ENCODE data around the gene GCSAM.
A peak's percentile ranks its signal among the peaks of the same experiment; 100 is the strongest.

GCSAM gene, protein sequence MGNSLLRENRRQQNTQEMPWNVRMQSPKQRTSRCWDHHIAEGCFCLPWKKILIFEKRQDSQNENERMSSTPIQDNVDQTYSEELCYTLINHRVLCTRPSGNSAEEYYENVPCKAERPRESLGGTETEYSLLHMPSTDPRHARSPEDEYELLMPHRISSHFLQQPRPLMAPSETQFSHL

DNA sequence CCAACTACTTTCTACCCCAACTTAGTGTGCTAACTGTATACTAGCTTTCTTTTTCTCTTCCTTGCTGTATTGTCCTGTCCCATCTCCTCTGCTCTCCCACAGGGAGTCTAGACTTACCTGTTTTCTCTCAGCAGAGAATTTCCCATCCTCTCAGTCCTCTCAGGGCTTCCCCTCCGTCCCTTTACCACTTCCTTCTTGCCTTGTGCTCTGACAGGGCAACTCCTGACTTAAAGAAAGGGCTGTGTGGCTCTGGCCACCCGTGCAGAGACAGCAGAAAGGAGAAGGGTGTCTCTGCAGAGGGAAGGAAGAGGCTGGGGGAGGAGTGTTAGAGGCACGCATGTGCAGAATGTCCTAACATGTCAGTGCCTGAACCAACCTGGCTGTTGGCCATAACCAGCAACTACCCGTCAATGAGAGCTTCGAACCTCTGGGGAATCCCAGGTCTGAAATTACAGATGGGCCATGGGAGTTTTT is at the start of gene GCSAM:
GCSAM (minus strand) TSS at position 274 of the 474 bp plus-strand sequence; CDS start at position 146, 128 bp downstream.
- peak; percentile 42 for DNase-seq

DNA sequence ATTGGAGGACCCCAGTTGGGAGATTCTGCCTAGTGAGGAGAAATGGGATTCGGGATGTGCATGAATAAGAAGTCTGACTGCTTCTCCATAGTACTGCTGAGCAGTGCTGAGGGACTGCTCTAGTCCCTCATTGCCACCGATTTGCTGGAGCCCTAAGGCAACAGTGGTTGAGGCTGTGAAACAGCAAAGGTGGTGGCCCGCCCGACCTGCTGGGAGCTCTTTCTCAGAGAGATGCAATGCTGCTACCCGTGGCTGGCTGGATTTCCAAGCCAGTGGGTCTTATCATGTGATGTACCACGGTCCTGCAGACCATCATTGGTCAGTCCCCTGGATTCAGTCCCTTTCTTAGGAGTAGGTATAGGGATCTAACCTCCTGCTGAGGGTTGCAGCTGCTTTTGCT is 42.6 kb upstream of the GCSAM start:
- DNase-seq = no peak

DNA sequence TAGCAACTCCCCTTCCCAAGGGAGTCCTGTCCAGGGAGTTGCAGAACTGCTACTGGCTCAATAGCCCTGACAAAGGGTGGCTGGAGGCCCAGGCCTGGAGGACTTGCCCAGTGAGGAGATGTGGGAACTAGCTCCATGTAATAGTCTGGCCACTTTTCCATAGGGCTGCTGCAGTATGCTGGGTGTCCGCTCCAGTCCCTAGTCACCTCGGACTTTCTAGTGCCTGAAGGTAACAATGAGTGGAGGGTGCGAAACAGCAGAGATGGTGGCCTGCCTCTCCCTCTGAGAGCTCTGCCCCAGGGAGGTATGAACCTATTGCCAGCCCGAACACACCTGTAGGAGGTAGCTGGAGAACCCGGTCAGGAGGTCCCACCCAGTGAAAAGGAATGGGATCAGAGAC is 42.0 kb upstream of the GCSAM start:
- DNase-seq = no peak

DNA sequence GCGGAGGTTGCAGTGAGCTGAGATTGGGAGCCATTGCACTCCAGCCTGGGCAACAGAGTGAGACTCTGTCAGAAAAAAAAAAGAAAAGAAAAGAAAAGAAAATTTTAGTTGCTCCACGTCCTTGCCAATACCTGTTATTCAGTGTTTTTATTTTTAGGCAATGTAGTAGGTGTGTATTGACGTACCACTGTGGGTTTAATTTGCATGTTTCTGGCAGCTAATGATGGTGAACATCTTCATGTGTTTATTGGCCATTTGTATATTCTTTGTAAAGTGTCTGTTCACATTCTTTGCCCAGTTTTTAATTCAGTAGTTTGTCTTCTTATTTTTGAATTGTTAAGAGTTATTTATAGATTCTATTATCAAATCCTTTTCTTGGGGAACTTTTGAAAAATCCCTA is 38.1 kb upstream of the GCSAM start:
- DNase-seq = no peak

DNA sequence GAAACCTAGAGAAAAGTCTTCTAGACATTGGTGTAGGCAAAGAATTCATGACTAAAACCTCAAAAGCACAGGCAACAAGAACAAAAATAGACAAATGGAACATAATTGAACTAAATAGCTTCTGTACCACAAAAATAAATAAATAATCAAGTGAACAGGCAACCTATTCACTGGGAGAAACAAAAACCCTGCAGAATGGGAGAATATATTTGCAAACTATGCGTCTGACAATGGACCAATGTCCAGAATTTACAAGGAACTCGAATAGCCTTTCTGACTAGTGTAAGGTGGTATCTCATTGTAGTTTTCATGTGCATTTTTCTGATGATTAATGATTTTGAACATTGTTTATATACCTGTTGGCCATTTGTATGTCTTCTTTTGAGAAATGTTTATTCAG is 37.0 kb upstream of the GCSAM start:
- DNase-seq = no peak

DNA sequence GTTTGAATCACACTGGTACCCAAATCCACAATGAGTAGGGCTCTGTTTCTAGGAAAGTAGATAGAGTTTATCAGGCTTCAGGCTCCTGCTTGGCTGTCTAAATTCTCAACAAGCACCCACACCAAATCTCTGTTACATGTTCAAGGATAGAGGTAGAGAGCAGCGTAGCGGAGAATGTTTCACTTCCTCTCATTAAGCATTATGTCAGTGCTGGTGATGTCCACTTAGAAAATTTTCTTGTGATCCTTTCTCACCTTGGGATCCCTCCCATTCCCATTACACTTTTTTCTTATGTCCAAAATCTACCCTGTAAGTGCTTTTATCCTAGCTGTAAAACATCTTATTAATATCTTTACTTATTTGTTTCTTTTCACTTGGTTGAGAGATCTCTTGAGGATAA is 34.7 kb upstream of the GCSAM start:
- no peak for DNase-seq

DNA sequence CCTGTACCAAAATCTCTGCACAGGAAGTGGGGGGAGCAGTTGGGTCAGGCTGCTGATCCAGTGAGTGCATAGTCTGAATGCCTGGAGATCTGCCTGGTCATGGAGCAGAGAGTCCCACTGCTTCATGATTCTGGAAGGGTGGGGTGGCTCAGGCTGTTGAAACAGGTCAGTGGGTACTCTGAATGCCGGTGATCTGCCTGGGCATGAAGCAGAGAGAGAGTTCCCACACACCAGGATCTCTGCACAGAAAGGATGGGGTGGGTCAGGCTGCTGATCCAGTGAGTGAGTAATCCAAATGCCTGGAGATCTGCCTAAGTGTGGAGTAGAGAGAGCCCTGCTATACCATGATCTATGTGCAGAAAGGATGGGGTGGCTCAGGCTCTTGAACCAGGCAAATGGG is 16.1 kb upstream of the GCSAM start:
- DNase-seq = no peak

DNA sequence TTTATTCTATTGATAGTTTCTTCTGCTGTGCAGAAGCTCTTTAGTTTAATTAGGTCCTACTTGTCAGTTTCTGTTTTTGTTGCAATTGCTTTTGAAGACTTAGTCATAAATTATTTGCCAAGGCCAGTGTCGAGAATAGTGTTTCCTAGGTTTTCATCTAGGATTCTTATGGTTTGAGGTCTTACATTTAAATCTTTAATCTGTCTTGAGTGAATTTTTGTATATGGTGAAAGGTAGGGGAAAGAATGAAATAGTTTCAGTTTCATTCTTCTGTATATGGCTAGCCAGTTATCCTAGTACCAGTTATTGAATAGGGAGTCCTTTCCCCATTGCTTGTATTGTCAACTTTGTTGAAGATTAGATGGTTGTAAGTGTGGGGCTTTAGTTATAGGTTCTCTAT is 10.6 kb upstream of the GCSAM start:
- no peak for DNase-seq

DNA sequence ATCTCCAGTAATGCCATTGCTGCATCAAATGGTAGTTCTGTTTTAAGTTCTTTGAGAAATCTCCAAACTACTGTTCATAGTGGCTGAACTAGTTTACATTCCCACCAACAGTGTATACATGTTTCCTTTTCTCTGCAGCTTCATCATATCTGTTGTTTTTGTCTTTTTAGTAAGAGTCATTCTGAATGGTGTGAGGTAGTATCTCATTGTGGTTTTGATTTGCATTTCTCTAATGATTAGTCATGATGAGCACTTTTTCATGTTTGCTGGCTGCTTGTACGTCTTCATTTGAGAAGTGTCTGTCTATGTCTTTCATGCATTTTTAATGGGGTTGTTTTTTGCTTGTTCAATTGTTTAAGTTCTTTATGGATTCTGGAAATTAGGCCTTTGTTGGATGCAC is 10.2 kb upstream of the GCSAM start:
- no peak for DNase-seq

DNA sequence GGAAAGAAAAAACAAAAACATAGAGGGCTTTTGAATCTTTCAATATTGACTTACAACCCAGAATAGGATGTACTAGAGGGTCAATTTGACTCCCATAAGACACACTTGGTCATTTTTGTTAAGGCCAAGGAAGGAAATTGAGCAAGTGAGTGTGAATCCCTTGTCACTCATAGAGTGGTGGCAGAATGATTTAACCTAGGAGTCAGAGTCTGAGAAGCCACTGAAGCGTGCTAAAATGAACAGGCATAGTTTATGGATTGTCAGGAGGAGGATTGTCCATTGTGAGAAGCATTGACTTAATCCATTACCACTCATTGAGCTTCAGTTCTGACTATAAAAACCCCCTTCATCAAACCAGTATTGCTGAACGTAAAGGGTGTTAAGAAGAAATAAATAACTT is 8.2 kb upstream of the GCSAM start:
- no peak for DNase-seq

DNA sequence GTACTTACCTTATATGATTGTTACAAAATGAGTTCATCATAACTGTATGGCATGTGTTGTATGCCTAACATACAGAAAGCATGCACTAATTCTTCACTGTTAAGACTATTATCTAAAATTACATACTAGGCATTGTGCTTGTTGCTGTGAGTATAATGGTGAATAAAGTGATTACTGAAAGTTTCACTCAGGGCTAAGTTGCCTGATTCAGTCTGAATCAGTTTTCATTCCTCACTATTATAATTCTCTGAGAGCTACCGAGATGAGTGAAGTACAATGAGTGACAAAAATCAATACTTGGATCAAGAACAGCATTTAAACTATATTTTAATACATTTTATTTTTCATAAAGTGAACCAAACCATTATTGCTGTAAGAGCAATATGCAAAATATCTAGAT is 7.5 kb upstream of the GCSAM start:
- no peak for DNase-seq

DNA sequence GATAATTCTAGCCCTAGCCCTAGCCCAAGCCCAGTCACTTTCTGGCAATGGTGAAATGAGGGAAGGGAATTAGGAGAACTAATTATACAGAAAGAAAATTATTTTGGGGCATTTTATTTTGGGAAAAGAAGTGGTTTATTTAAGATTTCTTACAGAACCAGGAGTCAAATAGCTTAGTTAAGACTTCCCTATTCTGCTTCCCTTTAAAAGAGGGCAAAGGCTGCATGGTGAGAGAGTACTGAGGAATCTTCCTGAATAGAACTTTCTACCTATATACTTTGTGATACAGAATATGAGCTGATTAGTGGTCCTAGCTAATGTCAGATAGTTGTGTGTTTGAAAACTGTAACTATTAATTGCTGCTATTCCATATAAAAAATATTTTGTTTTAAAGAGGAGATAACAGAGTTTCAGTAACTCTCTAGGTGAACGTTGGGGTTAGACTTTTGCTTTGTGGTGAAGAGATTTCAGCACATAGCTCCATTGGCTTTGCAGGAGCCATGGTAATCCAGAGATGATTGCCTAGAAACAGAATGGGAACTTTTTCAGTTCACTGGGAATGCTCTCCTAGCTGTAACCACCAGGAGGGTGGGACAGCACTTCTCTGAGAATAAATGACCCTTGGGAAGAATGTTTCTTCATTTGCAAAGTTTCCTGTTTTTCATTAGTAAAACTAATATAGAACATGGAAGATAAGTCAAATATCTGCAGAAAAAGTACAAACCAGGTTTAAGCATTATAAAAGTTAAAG is 5.3 kb upstream of the GCSAM start:
- no peak for DNase-seq

DNA sequence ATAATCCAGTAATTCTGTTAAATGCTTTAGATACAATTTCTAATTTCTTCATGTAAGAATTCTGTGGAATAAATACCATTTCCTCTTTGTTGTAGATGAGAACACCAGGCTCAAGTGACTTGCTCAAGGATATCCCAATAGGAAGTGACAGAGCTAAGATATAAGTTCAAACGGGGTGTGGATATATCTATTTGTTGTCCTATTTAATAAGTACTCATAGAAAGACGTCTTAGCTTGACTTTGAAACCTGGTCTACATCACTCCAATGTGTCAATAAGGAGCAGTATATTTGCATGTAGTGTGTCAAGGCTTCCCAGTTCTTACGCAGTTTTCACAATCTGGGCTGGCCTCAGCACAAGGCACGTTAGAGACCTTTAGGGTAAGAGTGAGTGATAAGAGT is 4.7 kb upstream of the GCSAM start:
- DNase-seq = no peak

DNA sequence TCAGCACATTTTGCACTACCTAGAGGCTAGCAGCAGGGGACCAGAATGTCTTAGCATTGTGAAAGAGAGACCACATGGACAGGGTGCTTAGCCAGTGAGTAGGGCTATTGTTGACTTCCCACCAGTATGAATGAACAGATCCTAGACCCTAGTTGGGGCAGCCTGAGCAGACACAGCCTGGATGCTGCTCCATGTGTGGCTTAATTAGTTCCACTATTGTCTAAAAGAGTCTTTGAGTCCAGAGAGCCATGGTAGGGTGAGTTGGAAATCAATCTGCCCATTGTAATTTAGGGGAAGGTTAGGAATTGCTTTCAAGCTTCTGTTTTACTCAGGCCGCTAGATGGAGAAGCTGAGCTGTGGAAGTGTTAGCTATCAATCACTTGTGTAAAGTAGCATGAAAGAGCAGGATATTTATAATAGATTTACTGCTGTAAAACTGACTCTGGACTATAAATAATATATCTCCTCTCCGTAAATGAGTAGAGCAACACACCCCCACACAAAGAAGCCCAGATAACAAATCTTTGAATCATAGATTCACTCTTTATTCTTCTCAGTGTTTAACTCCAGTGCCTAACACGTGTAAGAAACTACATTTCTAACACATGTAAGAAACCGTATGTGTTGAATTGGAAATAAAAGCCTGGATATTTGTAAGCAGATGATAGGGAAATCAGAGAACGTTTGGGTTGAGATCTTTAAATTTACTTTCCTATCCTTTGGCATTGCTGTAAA is 4.1 kb upstream of the GCSAM start:
- DNase-seq = no peak

DNA sequence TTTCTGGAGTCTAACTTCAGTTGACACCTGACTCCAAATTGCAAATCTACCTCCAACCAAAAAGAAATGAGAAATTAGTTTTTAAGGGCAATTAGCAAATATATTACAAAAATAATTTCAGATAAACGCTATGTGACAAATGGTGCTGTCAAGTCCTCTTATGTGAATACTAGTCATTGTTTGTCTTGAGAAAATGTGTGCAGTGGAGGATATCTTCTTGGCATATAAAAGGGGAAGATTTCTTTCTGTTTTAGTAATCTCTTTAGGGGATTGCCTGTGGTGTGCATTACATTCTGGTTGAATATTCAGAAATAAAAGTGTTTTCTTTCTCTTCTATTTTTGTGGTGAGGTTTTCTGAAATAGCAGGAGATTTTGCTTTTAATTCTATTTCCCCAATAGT is 3.0 kb upstream of the GCSAM start:
- DNase-seq = no peak

DNA sequence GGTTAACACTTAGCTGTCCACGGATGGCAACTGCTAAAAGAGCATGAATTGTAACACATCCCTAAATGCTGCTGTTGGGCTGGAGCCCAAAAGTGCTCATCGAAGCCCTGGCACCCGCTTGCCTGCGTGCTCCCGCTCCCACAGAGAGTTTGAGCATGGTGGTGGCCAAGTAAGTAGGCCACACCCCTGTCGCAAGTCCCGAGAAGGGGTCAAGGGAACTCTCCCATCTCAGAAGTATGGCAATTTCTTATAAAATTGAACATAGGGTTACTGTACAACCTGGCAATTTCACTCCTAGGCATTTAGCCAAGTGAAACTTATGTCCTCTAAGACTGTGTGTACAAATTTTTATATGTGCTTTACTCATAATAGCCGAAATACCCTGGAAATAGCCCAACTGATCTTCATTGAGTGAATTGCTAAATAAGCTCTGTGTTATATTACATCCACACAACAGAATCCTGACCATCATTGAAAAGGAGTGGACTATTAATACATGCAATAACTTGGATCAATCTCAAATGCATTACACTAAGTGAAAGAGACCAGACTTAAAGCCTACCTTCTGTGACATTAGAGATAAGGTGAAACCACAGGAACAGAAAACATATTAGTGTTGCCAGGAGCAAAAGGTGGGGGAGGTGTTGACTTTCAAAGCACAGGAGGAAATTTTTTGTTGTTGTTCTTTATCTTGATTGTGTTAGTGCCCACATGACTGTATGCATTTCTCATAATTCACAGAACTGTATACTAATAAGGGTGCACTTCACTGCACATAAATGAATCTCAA is 1.5 kb upstream of the GCSAM start:
- DNase-seq = no peak

DNA sequence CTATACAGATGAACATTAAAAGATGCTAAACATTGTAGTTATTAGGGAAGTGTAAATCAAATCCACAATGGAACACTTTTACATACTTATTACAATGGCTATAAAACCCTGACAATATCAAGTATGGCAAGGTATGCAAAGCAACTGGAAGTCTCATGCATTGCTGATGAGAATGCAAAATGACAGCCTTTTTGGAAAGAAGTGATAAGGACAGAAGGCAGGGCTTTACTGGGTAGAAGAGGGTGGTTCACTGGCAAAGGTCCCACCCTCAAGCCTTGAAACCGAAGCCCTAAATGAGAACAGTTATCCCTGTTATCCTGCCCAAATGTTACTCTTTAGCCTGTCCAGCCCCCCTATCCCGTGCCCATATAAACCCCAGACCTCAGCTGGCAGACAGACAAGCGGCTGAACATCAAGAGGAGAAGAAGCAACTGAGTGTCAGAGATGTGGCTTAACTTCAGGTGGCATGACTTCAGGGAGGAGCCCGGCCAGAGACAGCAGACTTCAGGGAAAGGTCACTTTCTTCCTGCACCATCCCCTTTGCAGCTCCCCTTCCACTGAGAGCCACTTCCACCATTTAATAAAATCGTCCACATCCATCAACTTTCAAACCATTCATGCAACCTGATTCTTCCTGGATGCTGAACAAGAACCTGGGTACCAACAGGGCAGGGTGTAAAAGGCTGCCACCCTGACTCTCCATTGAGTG is 732 bp upstream of the GCSAM start:
- DNase-seq = no peak

DNA sequence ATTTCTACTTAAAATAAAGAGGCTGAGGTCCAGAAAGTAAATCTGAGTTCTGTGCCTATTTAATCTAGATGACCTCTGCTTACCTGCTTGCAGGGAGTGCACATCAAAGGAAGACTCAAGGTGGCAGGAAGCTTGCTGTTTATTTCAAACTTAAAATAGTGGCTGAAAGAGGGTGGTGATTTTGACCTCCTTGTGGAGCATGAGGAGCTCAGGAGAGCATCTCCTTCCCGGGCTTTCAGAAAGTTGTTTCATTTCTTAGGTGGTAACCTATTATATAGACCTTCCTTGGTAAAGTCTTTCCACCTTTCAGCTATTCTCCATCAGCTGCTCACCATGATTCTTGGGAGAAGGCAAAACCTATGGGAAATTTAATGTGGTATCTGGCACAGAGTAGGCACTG is 494 bp downstream of the GCSAM start:
- DNase-seq = no peak

DNA sequence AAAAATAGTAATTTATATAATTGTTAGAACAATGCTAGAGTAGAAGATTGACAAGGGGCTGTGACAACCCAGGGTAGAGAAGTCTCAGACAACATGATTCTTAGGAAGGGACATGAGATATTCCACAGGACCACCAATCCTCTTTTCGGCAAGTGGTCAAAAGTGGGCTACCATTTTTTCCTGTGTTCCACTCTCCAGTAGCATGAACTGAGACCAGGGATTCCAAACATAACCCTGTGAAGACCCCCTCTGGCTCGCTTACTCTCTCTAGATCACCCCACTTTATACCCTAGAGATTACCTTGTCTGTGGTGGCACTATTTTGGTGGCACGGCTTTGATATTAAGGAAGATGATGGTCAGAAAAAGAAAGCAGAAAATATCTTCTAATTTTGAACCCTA is 960 bp downstream of the GCSAM start:
- no peak for DNase-seq

DNA sequence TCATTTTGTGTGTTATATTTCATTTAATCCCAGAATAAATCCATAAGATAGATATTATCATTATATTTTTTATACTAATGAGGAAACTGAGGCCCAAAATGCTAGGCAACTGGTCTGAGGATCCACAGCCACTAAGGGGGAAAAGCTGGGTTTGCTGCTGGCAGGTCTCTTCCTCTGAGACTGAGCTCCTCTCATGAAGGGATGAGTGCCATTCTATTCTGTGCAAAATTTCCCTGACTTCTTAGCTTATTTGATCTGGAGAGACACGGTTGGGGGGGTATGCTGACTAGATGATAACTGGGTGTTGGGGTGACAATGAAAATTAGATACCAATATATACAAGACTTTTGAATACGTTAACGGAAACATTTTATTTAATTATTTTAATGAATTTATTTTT is 1.9 kb downstream of the GCSAM start:
- no peak for DNase-seq

DNA sequence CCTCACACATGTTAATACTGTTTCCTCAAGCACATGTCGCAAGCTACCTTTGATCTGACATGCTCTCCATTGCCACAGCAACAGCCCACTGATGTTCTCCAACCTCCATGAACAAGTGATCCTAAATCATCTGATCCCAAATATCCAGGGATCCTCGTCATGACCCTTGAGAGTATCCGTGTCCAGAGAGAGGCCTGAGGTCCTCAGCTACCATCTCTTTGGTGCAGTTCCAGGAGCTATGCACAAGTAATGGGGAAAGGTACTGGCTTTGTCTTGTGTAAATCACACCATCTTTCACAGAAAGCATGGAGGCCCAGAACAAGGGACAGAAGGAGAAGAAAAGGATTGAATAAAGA is 2.4 kb downstream of the GCSAM start:
- DNase-seq = no peak

DNA sequence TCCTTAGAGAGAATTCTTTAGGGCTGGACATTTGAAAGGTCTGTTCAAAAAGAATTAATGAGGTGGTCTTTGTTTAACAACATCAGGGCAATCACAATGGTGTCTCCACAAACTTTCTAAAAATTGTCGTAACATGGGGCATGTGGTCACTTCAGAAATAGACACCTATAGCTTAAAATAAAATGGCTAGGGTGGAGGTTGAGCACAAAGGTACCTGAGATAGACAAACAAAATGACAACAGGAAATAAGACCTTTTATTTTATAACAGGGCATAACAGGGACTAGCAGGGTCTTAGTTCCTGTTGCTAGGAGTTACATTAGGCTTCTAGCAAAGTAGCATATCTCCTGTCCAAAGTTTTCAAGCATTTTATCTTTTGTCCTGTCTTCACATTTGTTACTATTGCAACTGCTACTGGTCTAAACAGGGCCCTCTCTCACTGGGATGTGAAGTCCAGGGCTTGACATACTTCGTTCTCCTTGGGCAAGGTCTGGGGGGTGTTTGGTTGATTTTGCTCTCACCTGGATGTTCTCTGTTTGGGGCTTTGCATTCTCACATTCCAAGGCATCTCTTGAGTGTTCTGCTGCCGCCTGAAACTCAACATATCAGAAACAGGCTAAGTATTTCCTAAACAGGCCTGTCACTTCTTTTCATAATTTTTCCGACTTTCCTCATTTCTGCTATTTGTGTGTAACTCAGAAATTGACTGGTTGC is 3.0 kb downstream of the GCSAM start:
- DNase-seq = no peak

All from activated CD4-positive, alpha-beta T cell treated with anti-CD3 and anti-CD28 coated beads for 1 hour (primary cell).